ENCODE data around the gene RBMS1.
A peak's percentile ranks its signal among the peaks of the same experiment; 100 is the strongest.

The RBMS1 gene

GRCh38 chr2:160365716-160366367 lies 127.8 kb downstream of the RBMS1 start:
- Mint-ChIP-seq H3K4me1 (ENCODE audit: low read depth) (peaks cover 57% of the 10 kb centered on the region), H3K36me3 (ENCODE audit: low read depth) (peaks cover 47% of the 10 kb centered on the region), H3K27ac (peak overlapping the region; percentile 69), H3K9me3 (no peaks in the 10 kb centered on the region), H3K27me3 (no peaks in the 10 kb centered on the region), H3K4me3 (no peak overlapping the region)
- intact Hi-C loops (cut with micrococcal nuclease) = loop anchor here (5.0 kb wide), 1 partner anchor 36 kb away; no protein-coding TSS in a partner anchor

GRCh38 chr2:160364364-160364763 lies 129.2 kb downstream of the RBMS1 start:
- intact Hi-C loops (cut with micrococcal nuclease) = no loop called here
- Mint-ChIP-seq H3K27ac (peak overlapping the region; percentile 55), H3K27me3 (no peaks in the 10 kb centered on the region), H3K4me1 (ENCODE audit: low read depth) (peaks cover 53% of the 10 kb centered on the region), H3K4me3 (no peak overlapping the region), H3K36me3 (ENCODE audit: low read depth) (peaks cover 51% of the 10 kb centered on the region), H3K9me3 (no peaks in the 10 kb centered on the region)

- Mint-ChIP-seq H3K4me3 (no peak overlapping the region), H3K36me3 (ENCODE audit: low read depth) (peaks cover 51% of the 10 kb centered on the region), H3K4me1 (ENCODE audit: low read depth) (peaks cover 49% of the 10 kb centered on the region), H3K27me3 (no peaks in the 10 kb centered on the region), H3K27ac (peak overlapping the region; percentile 72), H3K9me3 (no peaks in the 10 kb centered on the region)
- intact Hi-C loops (cut with micrococcal nuclease) = no loop called here
Measured at GRCh38 chr2:160363961-160364360, 129.6 kb downstream of the RBMS1 start.

GRCh38 chr2:160363055-160363454 lies 130.6 kb downstream of the RBMS1 start:
- Mint-ChIP-seq H3K4me3 (no peak overlapping the region), H3K27ac (peak overlapping the region; percentile 72)

GRCh38 chr2:160362541-160362940 lies 131.1 kb downstream of the RBMS1 start:
- intact Hi-C loops (cut with micrococcal nuclease) = no loop called here
- no peaks in the 10 kb centered on the region for H3K9me3 Mint-ChIP-seq
- H3K4me3 Mint-ChIP-seq = no peak overlapping the region
- H3K27ac Mint-ChIP-seq = no peak overlapping the region
- no peaks in the 10 kb centered on the region for H3K27me3 Mint-ChIP-seq
- peaks cover 54% of the 10 kb centered on the region for H3K36me3 Mint-ChIP-seq (ENCODE audit: low read depth)
- peaks cover 37% of the 10 kb centered on the region for H3K4me1 Mint-ChIP-seq (ENCODE audit: low read depth)

More at GRCh38 chr2:160363055-160363454, 130.6 kb downstream of the RBMS1 start:
- Mint-ChIP-seq H3K27me3 (no peaks in the 10 kb centered on the region), H3K9me3 (no peaks in the 10 kb centered on the region), H3K4me1 (ENCODE audit: low read depth) (peaks cover 40% of the 10 kb centered on the region), H3K36me3 (ENCODE audit: low read depth) (peaks cover 51% of the 10 kb centered on the region)
- intact Hi-C loops (cut with micrococcal nuclease) = no loop called here

- H3K9me3 Mint-ChIP-seq = no peaks in the 10 kb centered on the region
- peaks cover 37% of the 10 kb centered on the region for H3K4me1 Mint-ChIP-seq (ENCODE audit: low read depth)
- no peaks in the 10 kb centered on the region for H3K27me3 Mint-ChIP-seq
- intact Hi-C loops (cut with micrococcal nuclease) = no loop called here
- H3K36me3 Mint-ChIP-seq (ENCODE audit: low read depth) = peaks cover 57% of the 10 kb centered on the region
- no peak overlapping the region for H3K4me3 Mint-ChIP-seq
- H3K27ac Mint-ChIP-seq = no peak overlapping the region
Measured at GRCh38 chr2:160362018-160362417, 131.6 kb downstream of the RBMS1 start.

- intact Hi-C loops (cut with micrococcal nuclease) = no loop called here
- H3K36me3 Mint-ChIP-seq (ENCODE audit: low read depth) = peaks cover 55% of the 10 kb centered on the region
- H3K27ac Mint-ChIP-seq = no peak overlapping the region
- H3K4me1 Mint-ChIP-seq (ENCODE audit: low read depth) = peaks cover 44% of the 10 kb centered on the region
- H3K9me3 Mint-ChIP-seq = no peaks in the 10 kb centered on the region
- no peak overlapping the region for H3K4me3 Mint-ChIP-seq
- H3K27me3 Mint-ChIP-seq = no peaks in the 10 kb centered on the region
Measured at GRCh38 chr2:160360089-160360757, 133.4 kb downstream of the RBMS1 start.

- intact Hi-C loops (cut with micrococcal nuclease) = no loop called here
- no peaks in the 10 kb centered on the region for H3K27me3 Mint-ChIP-seq
- no peaks in the 10 kb centered on the region for H3K9me3 Mint-ChIP-seq
- H3K4me3 Mint-ChIP-seq = no peak overlapping the region
- peaks cover 35% of the 10 kb centered on the region for H3K36me3 Mint-ChIP-seq (ENCODE audit: low read depth)
- H3K4me1 Mint-ChIP-seq (ENCODE audit: low read depth) = peaks cover 30% of the 10 kb centered on the region
- H3K27ac Mint-ChIP-seq = no peak overlapping the region
Measured at GRCh38 chr2:160358046-160358445, 135.6 kb downstream of the RBMS1 start.

GRCh38 chr2:160356485-160356884 lies 137.1 kb downstream of the RBMS1 start:
- peaks cover 27% of the 10 kb centered on the region for H3K36me3 Mint-ChIP-seq (ENCODE audit: low read depth)
- no peak overlapping the region for H3K4me3 Mint-ChIP-seq
- intact Hi-C loops (cut with micrococcal nuclease) = no loop called here
- no peaks in the 10 kb centered on the region for H3K27me3 Mint-ChIP-seq
- peaks cover 40% of the 10 kb centered on the region for H3K4me1 Mint-ChIP-seq (ENCODE audit: low read depth)
- no peak overlapping the region for H3K27ac Mint-ChIP-seq
- no peaks in the 10 kb centered on the region for H3K9me3 Mint-ChIP-seq

GRCh38 chr2:160355080-160355479 lies 138.5 kb downstream of the RBMS1 start:
- Mint-ChIP-seq H3K4me3 (no peak overlapping the region), H3K4me1 (ENCODE audit: low read depth) (peaks cover 45% of the 10 kb centered on the region), H3K27me3 (no peaks in the 10 kb centered on the region), H3K27ac (no peak overlapping the region), H3K9me3 (no peaks in the 10 kb centered on the region), H3K36me3 (ENCODE audit: low read depth) (peaks cover 21% of the 10 kb centered on the region)
- intact Hi-C loops (cut with micrococcal nuclease) = no loop called here

GRCh38 chr2:160354677-160355076 lies 138.9 kb downstream of the RBMS1 start:
- intact Hi-C loops (cut with micrococcal nuclease) = loop anchor here (5.0 kb wide), 1 partner anchor 38 kb away; no protein-coding TSS in a partner anchor
- Mint-ChIP-seq H3K27ac (no peak overlapping the region), H3K36me3 (ENCODE audit: low read depth) (peaks cover 24% of the 10 kb centered on the region), H3K4me1 (ENCODE audit: low read depth) (peaks cover 49% of the 10 kb centered on the region), H3K27me3 (no peaks in the 10 kb centered on the region), H3K4me3 (no peak overlapping the region), H3K9me3 (no peaks in the 10 kb centered on the region)

GRCh38 chr2:160353813-160354212 lies 139.8 kb downstream of the RBMS1 start:
- intact Hi-C loops (cut with micrococcal nuclease) = loop anchor here (5.0 kb wide), 1 partner anchor 38 kb away; no protein-coding TSS in a partner anchor
- Mint-ChIP-seq H3K27me3 (no peaks in the 10 kb centered on the region), H3K9me3 (no peaks in the 10 kb centered on the region), H3K4me1 (ENCODE audit: low read depth) (peaks cover 57% of the 10 kb centered on the region), H3K4me3 (no peak overlapping the region), H3K36me3 (ENCODE audit: low read depth) (peaks cover 31% of the 10 kb centered on the region), H3K27ac (no peak overlapping the region)

GRCh38 chr2:160353166-160353565 lies 140.4 kb downstream of the RBMS1 start:
- no peak overlapping the region for H3K4me3 Mint-ChIP-seq
- no peaks in the 10 kb centered on the region for H3K27me3 Mint-ChIP-seq
- no peaks in the 10 kb centered on the region for H3K9me3 Mint-ChIP-seq
- peaks cover 57% of the 10 kb centered on the region for H3K4me1 Mint-ChIP-seq (ENCODE audit: low read depth)
- intact Hi-C loops (cut with micrococcal nuclease) = loop anchor here (5.0 kb wide), 1 partner anchor 39 kb away; no protein-coding TSS in a partner anchor
- no peak overlapping the region for H3K27ac Mint-ChIP-seq
- peaks cover 31% of the 10 kb centered on the region for H3K36me3 Mint-ChIP-seq (ENCODE audit: low read depth)

- Mint-ChIP-seq H3K9me3 (no peaks in the 10 kb centered on the region), H3K4me3 (no peak overlapping the region), H3K27me3 (no peaks in the 10 kb centered on the region), H3K4me1 (ENCODE audit: low read depth) (peaks cover 57% of the 10 kb centered on the region), H3K36me3 (ENCODE audit: low read depth) (peaks cover 28% of the 10 kb centered on the region), H3K27ac (peak overlapping the region; percentile 56)
- intact Hi-C loops (cut with micrococcal nuclease) = loop anchor here (5.0 kb wide), 1 partner anchor 40 kb away; no protein-coding TSS in a partner anchor
Measured at GRCh38 chr2:160352500-160352899, 141.1 kb downstream of the RBMS1 start.
